Measurements from ENCODE around the gene DCC.

The DCC gene

GRCh38 chr18:53541924-53542323, 1201.9 kb downstream of the DCC start:
- no peak for TF ChIP-seq CTCF (IDR thresholded peaks at IDR 0.05; ENCODE audit: insufficient read depth, low read length, poor library complexity, severe bottlenecking)
- no peaks in the 10 kb centered on the region for H3K27me3 ChIP-seq (replicated peaks; ENCODE audit: control insufficient read depth, insufficient read depth, low read length)
- no peaks in the 10 kb centered on the region for H3K36me3 ChIP-seq (ENCODE audit: control insufficient read depth, insufficient read depth, low read length)
- no peak for DNase-seq (ENCODE audit: extremely low read depth, insufficient read length)
- no peak overlapping the region for H3K4me3 ChIP-seq (replicated peaks; ENCODE audit: low read depth, low read length)

- no peak for TF ChIP-seq CTCF (IDR thresholded peaks at IDR 0.05; ENCODE audit: insufficient read depth, low read length, poor library complexity, severe bottlenecking)
- no peaks in the 10 kb centered on the region for H3K27me3 ChIP-seq (replicated peaks; ENCODE audit: control insufficient read depth, insufficient read depth, low read length)
- DNase-seq (ENCODE audit: extremely low read depth, insufficient read length): no peak
- no peak overlapping the region for H3K4me3 ChIP-seq (replicated peaks; ENCODE audit: low read depth, low read length)
- H3K36me3 ChIP-seq (ENCODE audit: control insufficient read depth, insufficient read depth, low read length): no peaks in the 10 kb centered on the region
Measured at GRCh38 chr18:53543711-53544110, 1203.7 kb downstream of the DCC start.

GRCh38 chr18:53544917-53545316, 1204.9 kb downstream of the DCC start:
- TF ChIP-seq CTCF (IDR thresholded peaks at IDR 0.05; ENCODE audit: insufficient read depth, low read length, poor library complexity, severe bottlenecking): no peak
- Histone ChIP-seq H3K27me3 (replicated peaks; ENCODE audit: control insufficient read depth, insufficient read depth, low read length) (no peaks in the 10 kb centered on the region), H3K4me3 (replicated peaks; ENCODE audit: low read depth, low read length) (no peak overlapping the region), H3K36me3 (ENCODE audit: control insufficient read depth, insufficient read depth, low read length) (no peaks in the 10 kb centered on the region)
- no peak for DNase-seq (ENCODE audit: extremely low read depth, insufficient read length)

- H3K27me3 ChIP-seq (replicated peaks; ENCODE audit: control insufficient read depth, insufficient read depth, low read length): no peaks in the 10 kb centered on the region
Measured at GRCh38 chr18:53551868-53552426, 1212.0 kb downstream of the DCC start.

GRCh38 chr18:53553030-53553429, 1213.0 kb downstream of the DCC start:
- Histone ChIP-seq H3K27me3 (replicated peaks; ENCODE audit: control insufficient read depth, insufficient read depth, low read length) (no peaks in the 10 kb centered on the region), H3K36me3 (ENCODE audit: control insufficient read depth, insufficient read depth, low read length) (no peaks in the 10 kb centered on the region), H3K4me3 (replicated peaks; ENCODE audit: low read depth, low read length) (no peak overlapping the region)
- no peak for DNase-seq (ENCODE audit: extremely low read depth, insufficient read length)
- TF ChIP-seq CTCF (IDR thresholded peaks at IDR 0.05; ENCODE audit: insufficient read depth, low read length, poor library complexity, severe bottlenecking): no peak

More at GRCh38 chr18:53551868-53552426, 1212.0 kb downstream of the DCC start:
- TF ChIP-seq CTCF (IDR thresholded peaks at IDR 0.05; ENCODE audit: insufficient read depth, low read length, poor library complexity, severe bottlenecking): no peak
- Histone ChIP-seq H3K4me3 (replicated peaks; ENCODE audit: low read depth, low read length) (no peak overlapping the region), H3K36me3 (ENCODE audit: control insufficient read depth, insufficient read depth, low read length) (no peaks in the 10 kb centered on the region)
- DNase-seq (ENCODE audit: extremely low read depth, insufficient read length): no peak

GRCh38 chr18:53556450-53556849, 1216.5 kb downstream of the DCC start:
- H3K36me3 ChIP-seq (ENCODE audit: control insufficient read depth, insufficient read depth, low read length): no peaks in the 10 kb centered on the region
- no peaks in the 10 kb centered on the region for H3K27me3 ChIP-seq (replicated peaks; ENCODE audit: control insufficient read depth, insufficient read depth, low read length)
- TF ChIP-seq CTCF (IDR thresholded peaks at IDR 0.05; ENCODE audit: insufficient read depth, low read length, poor library complexity, severe bottlenecking): no peak
- DNase-seq (ENCODE audit: extremely low read depth, insufficient read length): no peak
- H3K4me3 ChIP-seq (replicated peaks; ENCODE audit: low read depth, low read length): no peak overlapping the region

Measured in GM06990 (cell line).